D721Med (cell line): ENCODE measurements around the gene ANKRD27.
"Not testable (repeated sequence)": the region's sequence is repeated elsewhere in the genome, so short reads cannot be mapped to it uniquely, and the experiment has no call there.

Experiments used
- DNase-seq: peaks from one replicate; pipeline ENCODE4 v3.0.0; 2011; ENCODE audit warnings: low spot score; ENCODE audit not compliant: insufficient read length
- FAIRE-seq: peaks from 2 replicates; lab custom pipeline; 2011; peaks lifted over from hg19 to GRCh38; lab: Jason Lieb, UNC
- TF ChIP-seq, protein P1 (sequence below): IDR thresholded peaks from 2 replicates; pipeline ENCODE4 v1.5.1; 2012; ENCODE audit warnings: mild to moderate bottlenecking, control low read depth; ENCODE audit not compliant: insufficient read depth; ENCODE audit errors: missing control alignments

Gene ANKRD27

DNA sequence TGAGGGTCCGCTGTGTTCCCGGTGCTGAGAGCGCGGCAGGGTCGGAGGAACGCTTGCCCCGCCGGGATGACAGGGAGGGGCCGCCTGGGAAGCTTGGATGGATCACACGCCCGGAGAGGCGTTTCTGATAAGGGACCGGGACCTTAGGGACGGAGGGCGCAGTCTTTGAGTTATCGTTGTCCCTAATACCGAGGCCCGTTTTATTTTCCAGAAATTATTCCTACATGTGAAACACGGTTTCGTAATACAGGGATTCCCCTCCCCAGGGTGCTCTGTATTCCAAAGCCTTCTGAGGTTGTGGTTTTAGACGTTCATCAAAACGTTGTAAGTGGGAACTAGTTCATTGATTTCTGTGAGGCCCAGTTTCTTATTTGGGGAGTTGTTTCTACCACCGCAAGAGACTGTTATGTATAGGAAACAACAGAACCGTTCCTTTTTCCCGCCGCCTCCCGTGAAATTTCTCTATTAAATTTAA lies 93.2 kb downstream of the ANKRD27 start:
- TF ChIP-seq, protein P1, sequence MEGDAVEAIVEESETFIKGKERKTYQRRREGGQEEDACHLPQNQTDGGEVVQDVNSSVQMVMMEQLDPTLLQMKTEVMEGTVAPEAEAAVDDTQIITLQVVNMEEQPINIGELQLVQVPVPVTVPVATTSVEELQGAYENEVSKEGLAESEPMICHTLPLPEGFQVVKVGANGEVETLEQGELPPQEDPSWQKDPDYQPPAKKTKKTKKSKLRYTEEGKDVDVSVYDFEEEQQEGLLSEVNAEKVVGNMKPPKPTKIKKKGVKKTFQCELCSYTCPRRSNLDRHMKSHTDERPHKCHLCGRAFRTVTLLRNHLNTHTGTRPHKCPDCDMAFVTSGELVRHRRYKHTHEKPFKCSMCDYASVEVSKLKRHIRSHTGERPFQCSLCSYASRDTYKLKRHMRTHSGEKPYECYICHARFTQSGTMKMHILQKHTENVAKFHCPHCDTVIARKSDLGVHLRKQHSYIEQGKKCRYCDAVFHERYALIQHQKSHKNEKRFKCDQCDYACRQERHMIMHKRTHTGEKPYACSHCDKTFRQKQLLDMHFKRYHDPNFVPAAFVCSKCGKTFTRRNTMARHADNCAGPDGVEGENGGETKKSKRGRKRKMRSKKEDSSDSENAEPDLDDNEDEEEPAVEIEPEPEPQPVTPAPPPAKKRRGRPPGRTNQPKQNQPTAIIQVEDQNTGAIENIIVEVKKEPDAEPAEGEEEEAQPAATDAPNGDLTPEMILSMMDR, result no peak
- no peak for FAIRE-seq
- no peak for DNase-seq

DNA sequence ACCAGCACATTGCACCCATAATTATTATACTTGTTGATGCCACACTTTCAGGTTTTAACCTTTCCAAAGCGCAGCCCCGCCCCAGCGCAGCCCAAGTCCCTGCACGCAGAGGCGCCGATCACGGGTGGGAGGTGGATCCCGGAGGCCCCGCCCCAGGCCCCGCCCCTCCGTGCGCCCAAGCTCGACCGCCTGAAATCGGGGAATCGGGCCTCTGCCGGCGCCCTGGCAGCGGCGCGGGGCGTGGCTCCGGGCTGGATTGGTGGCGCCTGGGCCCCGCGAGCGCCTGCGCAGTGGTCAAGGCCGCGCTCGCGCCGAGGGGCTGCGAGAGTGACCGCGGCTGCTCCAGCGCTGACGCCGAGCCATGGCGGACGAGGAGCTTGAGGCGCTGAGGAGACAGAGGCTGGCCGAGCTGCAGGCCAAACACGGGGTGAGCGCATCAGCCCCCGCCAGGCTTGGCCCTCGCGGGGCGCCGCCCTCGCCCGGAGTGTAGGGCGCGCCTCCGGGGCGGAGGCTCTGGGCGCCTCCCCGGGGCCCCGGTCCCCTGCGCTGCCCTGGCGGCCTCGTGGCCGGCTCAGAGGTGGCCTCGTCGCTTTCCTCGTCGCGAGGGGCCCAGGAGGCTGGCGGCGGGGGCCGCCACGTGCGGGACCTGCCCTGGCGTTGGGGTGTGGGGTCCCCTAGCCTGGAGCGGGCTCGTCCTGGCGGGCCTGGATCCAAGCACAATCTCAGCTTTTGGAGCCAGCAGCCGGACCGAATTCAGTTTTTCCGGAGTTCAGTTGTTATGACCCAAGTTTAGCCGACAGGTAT lies 93.9 kb downstream of the ANKRD27 start, which contains the start of gene PDCD5:
TSS of gene PDCD5 (plus strand) at position 290 of the 804 bp plus-strand sequence. CDS start at position 362, 72 bp downstream.
- TF ChIP-seq, protein P1, result no peak
- DNase-seq (peak; percentile 89), FAIRE-seq (no peak)

DNA sequence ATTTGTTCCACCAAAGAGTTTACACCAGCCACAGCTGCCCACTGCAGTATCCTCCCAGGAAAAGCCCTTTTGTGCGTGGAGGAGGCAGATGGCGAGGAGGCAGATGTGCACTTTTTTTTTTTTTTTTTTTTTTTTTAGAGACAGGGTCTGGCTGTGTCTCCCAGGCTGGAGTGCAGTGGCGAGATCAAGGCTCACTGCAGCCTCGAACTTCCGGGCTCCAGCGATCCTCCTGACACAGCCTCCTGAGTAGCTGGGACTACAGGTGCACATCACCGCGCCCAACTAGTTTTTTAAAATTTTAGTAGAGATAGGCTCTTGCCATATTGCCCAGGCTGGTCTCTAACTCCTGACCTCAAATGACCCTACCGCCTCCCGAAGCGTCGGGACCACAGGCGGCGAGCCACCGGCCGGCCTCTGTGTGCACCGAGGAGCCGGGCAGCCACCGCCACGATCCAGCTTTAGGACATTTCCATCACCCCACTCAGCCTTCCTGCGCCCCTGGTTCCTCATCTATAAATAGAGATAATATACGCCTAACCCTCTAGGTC lies 94.6 kb downstream of the ANKRD27 start:
- DNase-seq, result no peak
- TF ChIP-seq, protein P1, result no peak
- FAIRE-seq, result no peak

DNA sequence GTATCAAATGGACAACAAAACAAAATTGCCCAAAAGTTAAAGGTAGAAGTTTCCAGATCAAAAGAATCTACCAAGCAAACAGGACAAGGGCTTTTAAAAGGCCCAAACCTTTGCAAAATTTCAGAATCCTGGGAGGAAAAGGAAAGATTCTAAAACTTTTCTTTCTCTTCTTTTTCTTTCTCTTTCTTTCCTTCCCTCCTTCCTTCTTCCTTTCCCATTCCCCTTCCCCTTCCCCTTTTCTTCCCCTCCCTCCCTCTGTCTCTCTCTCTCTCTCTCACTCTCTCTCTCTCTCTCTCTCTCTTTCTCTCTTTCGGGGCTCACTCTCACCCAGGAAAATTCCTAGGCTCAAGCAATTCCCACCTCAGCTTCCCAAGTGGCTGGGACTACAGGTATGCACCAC lies 98.2 kb downstream of the ANKRD27 start:
- TF ChIP-seq, protein P1, result no peak
- FAIRE-seq (no peak), DNase-seq (no peak)

GRCh38 chr19:32573492-32573794 lies 101.5 kb downstream of the ANKRD27 start:
- FAIRE-seq (no peak), DNase-seq (no peak)
- TF ChIP-seq, protein P1, result no peak

- not testable (repeated sequence) for FAIRE-seq, DNase-seq
Observed at GRCh38 chr19:32572700-32573491, 102.1 kb downstream of the ANKRD27 start.

DNA sequence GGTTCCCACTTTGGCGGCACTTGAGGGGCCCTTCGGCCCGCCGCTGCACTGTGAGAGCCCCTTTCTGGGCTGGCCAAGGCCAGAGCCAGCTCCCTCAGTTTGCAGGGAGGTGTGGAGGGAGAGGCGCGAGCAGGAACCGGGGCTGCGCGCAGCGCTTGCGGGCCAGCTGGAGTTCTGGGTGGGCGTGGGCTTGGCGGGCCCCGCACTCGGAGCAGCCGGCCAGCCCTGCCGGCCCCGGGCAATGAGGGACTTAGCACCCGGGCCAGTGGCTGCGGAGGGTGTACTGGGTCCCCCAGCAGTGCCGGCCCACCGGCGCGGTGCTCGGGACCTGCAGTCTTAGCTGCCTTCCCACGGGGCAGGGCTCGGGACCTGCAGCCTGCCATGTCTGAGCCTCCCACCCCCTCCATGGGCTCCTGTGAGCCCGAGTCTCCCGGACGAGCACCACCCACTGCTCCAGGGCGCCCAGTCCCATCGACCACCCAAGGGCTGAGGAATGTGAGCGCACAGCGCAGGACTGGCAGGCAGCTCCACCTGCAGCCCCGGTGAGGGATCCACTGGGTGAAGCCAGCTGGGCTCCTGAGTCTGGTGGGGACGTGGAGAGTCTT lies 103.4 kb downstream of the ANKRD27 start:
- not testable (repeated sequence) for DNase-seq, FAIRE-seq
